ENCODE data around the gene RIPOR2.

- no peak for TF ChIP-seq POLR2A (IDR thresholded peaks at IDR 0.05)
- TF ChIP-seq CTCF (IDR thresholded peaks at IDR 0.05), result no peak
- TF ChIP-seq EP300 (IDR thresholded peaks at IDR 0.05), result no peak
Measured at GRCh38 chr6:24947636-24948035, 11.9 kb upstream of the RIPOR2 start.

Data from tibial nerve (tissue), 4 donors.